ENCODE results near the gene STK38L.

STK38L gene

GRCh38 chr12:27303139-27304111 lies 59.3 kb downstream of the STK38L start:
- H3K4me3 ChIP-seq (ENCODE audit: low read depth, low read length), result no peak overlapping the region
- peak; percentile 32 for DNase-seq (ENCODE audit: low read depth, low spot score)
- in situ Hi-C loops (cut with HindIII; ENCODE audit: low sequenced_read_pairs), result no loop called here
- TF ChIP-seq CTCF (IDR thresholded peaks at IDR 0.05; ENCODE audit: low read depth, low read length), result no peak

GRCh38 chr12:27304856-27305255 lies 60.8 kb downstream of the STK38L start:
- no peak for TF ChIP-seq CTCF (IDR thresholded peaks at IDR 0.05; ENCODE audit: low read depth, low read length)
- in situ Hi-C loops (cut with HindIII; ENCODE audit: low sequenced_read_pairs), result no loop called here
- no peak for DNase-seq (ENCODE audit: low read depth, low spot score)
- H3K4me3 ChIP-seq (ENCODE audit: low read depth, low read length), result no peak overlapping the region

GRCh38 chr12:27305673-27306456 lies 61.8 kb downstream of the STK38L start:
- no peak overlapping the region for H3K4me3 ChIP-seq (ENCODE audit: low read depth, low read length)
- peak; percentile 27 for TF ChIP-seq CTCF (IDR thresholded peaks at IDR 0.05; ENCODE audit: low read depth, low read length)
- in situ Hi-C loops (cut with HindIII; ENCODE audit: low sequenced_read_pairs), result no loop called here
- peak; percentile 70 for DNase-seq (ENCODE audit: low read depth, low spot score)

GRCh38 chr12:27309293-27309994 lies 65.4 kb downstream of the STK38L start:
- H3K4me3 ChIP-seq (ENCODE audit: low read depth, low read length), result no peak overlapping the region
- in situ Hi-C loops (cut with HindIII; ENCODE audit: low sequenced_read_pairs), result no loop called here
- TF ChIP-seq CTCF (IDR thresholded peaks at IDR 0.05; ENCODE audit: low read depth, low read length), result no peak
- no peak for DNase-seq (ENCODE audit: low read depth, low spot score)

GRCh38 chr12:27309995-27310315 lies 65.9 kb downstream of the STK38L start:
- no peak overlapping the region for H3K4me3 ChIP-seq (ENCODE audit: low read depth, low read length)
- no peak for DNase-seq (ENCODE audit: low read depth, low spot score)
- TF ChIP-seq CTCF (IDR thresholded peaks at IDR 0.05; ENCODE audit: low read depth, low read length), result no peak
- in situ Hi-C loops (cut with HindIII; ENCODE audit: low sequenced_read_pairs), result no loop called here

- in situ Hi-C loops (cut with HindIII; ENCODE audit: low sequenced_read_pairs), result no loop called here
Measured at GRCh38 chr12:27316947-27317346, 72.9 kb downstream of the STK38L start.

More at GRCh38 chr12:27316947-27317346, 72.9 kb downstream of the STK38L start:
- no peak for TF ChIP-seq CTCF (IDR thresholded peaks at IDR 0.05; ENCODE audit: low read depth, low read length)
- H3K4me3 ChIP-seq (ENCODE audit: low read depth, low read length), result no peak overlapping the region
- no peak for DNase-seq (ENCODE audit: low read depth, low spot score)
